Transverse colon (tissue), 4 donors: ENCODE results near the gene P4HA3. TPM values are rescaled to one million over a fixed set of nuclear protein-coding genes. Genes with fewer than 3 reads are reported as not detected.
A peak's percentile ranks its signal among the peaks of the same experiment; 100 is the strongest.

ENCODE experiments used
- DNase-seq: peaks from one replicate; pipeline ENCODE4 v3.0.0-alpha.2; 2019
- H3K27ac ChIP-seq, 4 donors: fragments of 200-600 bp; sonication (generic); 2 replicates each; pipeline ENCODE4 v1.5.1; 2016 to 2018; ENCODE audit warnings: inconsistent platforms in 4 of 4
- H3K27me3 ChIP-seq: fragments of 200-600 bp; sonication (generic); 2 replicates; pipeline ENCODE4 v1.5.1; 2017; ENCODE audit warnings: inconsistent platforms
- H3K36me3 ChIP-seq, 4 donors: fragments of 200-600 bp; sonication (generic); 2 replicates each; pipeline ENCODE4 v1.5.1; 2017 to 2019; ENCODE audit warnings: inconsistent platforms in 4 of 4
- H3K4me1 ChIP-seq, 4 donors: fragments of 200-600 bp; sonication (generic); 2 replicates each; pipeline ENCODE4 v1.5.1; 2017 to 2020; ENCODE audit warnings: inconsistent platforms in 4 of 4
- H3K4me3 ChIP-seq, 4 donors: fragments of 200-600 bp; sonication (generic); 1 replicate in 1 of 4; 2 replicates in 3 of 4; pipeline versions ENCODE4 v1.5.1 to v1.6.1; 2017 to 2019; ENCODE audit warnings: inconsistent platforms in 4 of 4
- H3K9me3 ChIP-seq, 2 donors: fragments of 200-600 bp; sonication (generic); 2 replicates each; pipeline ENCODE4 v1.5.1; 2017 to 2019; ENCODE audit warnings: inconsistent platforms in 2 of 2
- EP300 ChIP-seq: sonication (generic); formaldehyde crosslinking; IDR thresholded peaks from one replicate; pipeline ENCODE4 v1.6.1; 2017; ENCODE audit warnings: antibody characterized with exemption, low read depth
- POLR2A ChIP-seq: fragments of 450-650 bp; IDR thresholded peaks from one replicate; pipeline ENCODE4 v1.6.1; 2016; ENCODE audit warnings: antibody characterized with exemption, mild to moderate bottlenecking, moderate library complexity
- POLR2AphosphoS5 ChIP-seq, 3 donors: sonication (generic); formaldehyde crosslinking; IDR thresholded peaks; one replicate each; pipeline ENCODE4 v1.6.1; 2016; ENCODE audit warnings: antibody characterized with exemption in 3 of 3
- WGBS, 2 donors: methylation state at CpG; one replicate each; pipeline ENCODE4 v1.1.5; 2018; ENCODE audit warnings: low coverage in 1 of 2; 5-methylcytosine and 5-hydroxymethylcytosine counted together
- in situ Hi-C, 4 donors: fragments of 200-750 bp; cut with MboI; loops; one replicate each; pipeline versions ENCODE4 v1.15.0 to v1.15.1; 2017; ENCODE audit warnings: low sequenced_read_pairs in 3 of 4, low pct_ligation_motif_present in 1 of 4, low pct_unique_long_range_greater_than_20kb in 1 of 4
- intact Hi-C: fragments of 100-400 bp; cut with DNase I; formaldehyde crosslinking; loops from one replicate; pipeline ENCODE4 v1.15.1; 2023; ENCODE audit warnings: low total_unique reads
- total RNA-seq, 4 donors: library from RNA; depleted of rRNA; stranded (reverse); fragments of >200 nt; gene quantifications; one replicate each; pipeline ENCODE4 v1.1.0, GENCODE V29; 2016
- TF ChIP-seq, protein P1 (sequence below), 5 experiments: fragments of 200-600 bp in 3 of 5; fragments of 450-650 bp in 2 of 5; sonication (generic) in 3 of 5; IDR thresholded peaks; 1 replicate in 2 of 5; 2 replicates in 3 of 5; pipeline ENCODE4 v1.5.1; 2016 to 2017; ENCODE audit warnings: antibody characterized with exemption in 5 of 5, inconsistent platforms in 3 of 5, mild to moderate bottlenecking in 2 of 5, moderate library complexity in 1 of 5

Gene P4HA3
- total RNA-seq, 4 donors from 2014 or later = 0.27 to 0.64 (median 0.40) TPM; not detected in 1

DNA sequence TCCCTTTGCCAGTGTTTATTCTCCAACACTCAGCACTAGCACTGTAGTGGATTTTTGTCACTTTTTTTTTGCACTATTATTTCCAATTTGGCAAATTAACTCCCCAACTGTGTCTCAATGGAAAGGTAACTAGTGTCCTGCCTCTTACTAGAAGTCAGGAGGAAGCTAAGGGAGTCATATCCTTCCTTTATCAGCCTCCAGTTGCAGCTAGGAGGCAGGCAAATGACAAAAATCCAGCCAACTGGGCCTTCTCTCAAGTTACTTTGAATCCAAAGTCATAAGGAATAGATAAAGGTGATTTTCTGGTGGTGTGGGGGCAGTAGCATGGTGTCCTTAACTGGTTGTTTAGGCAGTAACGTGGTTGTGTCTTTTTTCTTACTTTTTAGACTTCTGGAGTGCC lies 15.6 kb upstream of the P4HA3 start:
- in situ Hi-C loops (no loop called here), intact Hi-C loops (no loop called here)
- H3K4me1 ChIP-seq = peaks cover 0 to 18% (median 7%) of the 10 kb centered on the region in 4 donors
- no peaks in the 10 kb centered on the region for H3K36me3 ChIP-seq
- no peaks in the 10 kb centered on the region for H3K27me3 ChIP-seq
- no peak for DNase-seq
- no peak overlapping the region for H3K27ac ChIP-seq
- H3K9me3 ChIP-seq = no peaks in the 10 kb centered on the region
- H3K4me3 ChIP-seq = no peak overlapping the region
- 82 to 100% methylated on average over 1 of the region's 1 CpG for WGBS, 2 donors
- TF ChIP-seq EP300 (no peak), POLR2A (no peak), POLR2AphosphoS5 (IDR thresholded peaks at IDR 0.05) (no peak)
- TF ChIP-seq, protein P1, sequence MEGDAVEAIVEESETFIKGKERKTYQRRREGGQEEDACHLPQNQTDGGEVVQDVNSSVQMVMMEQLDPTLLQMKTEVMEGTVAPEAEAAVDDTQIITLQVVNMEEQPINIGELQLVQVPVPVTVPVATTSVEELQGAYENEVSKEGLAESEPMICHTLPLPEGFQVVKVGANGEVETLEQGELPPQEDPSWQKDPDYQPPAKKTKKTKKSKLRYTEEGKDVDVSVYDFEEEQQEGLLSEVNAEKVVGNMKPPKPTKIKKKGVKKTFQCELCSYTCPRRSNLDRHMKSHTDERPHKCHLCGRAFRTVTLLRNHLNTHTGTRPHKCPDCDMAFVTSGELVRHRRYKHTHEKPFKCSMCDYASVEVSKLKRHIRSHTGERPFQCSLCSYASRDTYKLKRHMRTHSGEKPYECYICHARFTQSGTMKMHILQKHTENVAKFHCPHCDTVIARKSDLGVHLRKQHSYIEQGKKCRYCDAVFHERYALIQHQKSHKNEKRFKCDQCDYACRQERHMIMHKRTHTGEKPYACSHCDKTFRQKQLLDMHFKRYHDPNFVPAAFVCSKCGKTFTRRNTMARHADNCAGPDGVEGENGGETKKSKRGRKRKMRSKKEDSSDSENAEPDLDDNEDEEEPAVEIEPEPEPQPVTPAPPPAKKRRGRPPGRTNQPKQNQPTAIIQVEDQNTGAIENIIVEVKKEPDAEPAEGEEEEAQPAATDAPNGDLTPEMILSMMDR (IDR thresholded peaks at IDR 0.05) = no peak

DNA sequence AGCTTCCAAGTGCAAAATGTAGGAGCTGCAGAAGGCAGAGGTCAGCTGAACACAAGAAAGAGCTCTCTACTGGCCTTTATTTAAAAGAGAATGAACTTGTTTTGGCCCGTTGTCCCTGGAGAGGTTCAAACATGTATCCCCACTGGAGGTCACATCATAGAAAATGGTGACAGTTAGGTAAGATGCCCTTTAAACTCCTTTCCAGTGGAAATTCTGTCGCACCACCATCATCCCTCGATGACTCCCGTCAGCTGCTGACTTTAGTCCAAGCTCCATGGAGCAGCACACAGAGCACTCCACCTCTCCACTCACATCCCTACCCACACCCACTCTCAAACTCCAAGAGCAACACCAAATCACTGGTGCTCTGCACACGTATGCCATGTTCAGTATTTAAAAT lies 15.2 kb upstream of the P4HA3 start:
- TF ChIP-seq POLR2AphosphoS5 (IDR thresholded peaks at IDR 0.05) = no peak
- TF ChIP-seq POLR2A = no peak
- TF ChIP-seq EP300 = no peak
- TF ChIP-seq, protein P1 (IDR thresholded peaks at IDR 0.05) = no peak
- Histone ChIP-seq H3K4me1 (peaks cover 0 to 19% (median 7%) of the 10 kb centered on the region in 4 donors), H3K4me3 (no peak overlapping the region), H3K36me3 (no peaks in the 10 kb centered on the region), H3K27ac (no peak overlapping the region), H3K9me3 (no peaks in the 10 kb centered on the region), H3K27me3 (no peaks in the 10 kb centered on the region)
- in situ Hi-C loops = no loop called here
- WGBS, 2 donors = 83 to 87% methylated on average over 4 to 5 of the region's 5 CpGs
- intact Hi-C loops = no loop called here
- DNase-seq = no peak

DNA sequence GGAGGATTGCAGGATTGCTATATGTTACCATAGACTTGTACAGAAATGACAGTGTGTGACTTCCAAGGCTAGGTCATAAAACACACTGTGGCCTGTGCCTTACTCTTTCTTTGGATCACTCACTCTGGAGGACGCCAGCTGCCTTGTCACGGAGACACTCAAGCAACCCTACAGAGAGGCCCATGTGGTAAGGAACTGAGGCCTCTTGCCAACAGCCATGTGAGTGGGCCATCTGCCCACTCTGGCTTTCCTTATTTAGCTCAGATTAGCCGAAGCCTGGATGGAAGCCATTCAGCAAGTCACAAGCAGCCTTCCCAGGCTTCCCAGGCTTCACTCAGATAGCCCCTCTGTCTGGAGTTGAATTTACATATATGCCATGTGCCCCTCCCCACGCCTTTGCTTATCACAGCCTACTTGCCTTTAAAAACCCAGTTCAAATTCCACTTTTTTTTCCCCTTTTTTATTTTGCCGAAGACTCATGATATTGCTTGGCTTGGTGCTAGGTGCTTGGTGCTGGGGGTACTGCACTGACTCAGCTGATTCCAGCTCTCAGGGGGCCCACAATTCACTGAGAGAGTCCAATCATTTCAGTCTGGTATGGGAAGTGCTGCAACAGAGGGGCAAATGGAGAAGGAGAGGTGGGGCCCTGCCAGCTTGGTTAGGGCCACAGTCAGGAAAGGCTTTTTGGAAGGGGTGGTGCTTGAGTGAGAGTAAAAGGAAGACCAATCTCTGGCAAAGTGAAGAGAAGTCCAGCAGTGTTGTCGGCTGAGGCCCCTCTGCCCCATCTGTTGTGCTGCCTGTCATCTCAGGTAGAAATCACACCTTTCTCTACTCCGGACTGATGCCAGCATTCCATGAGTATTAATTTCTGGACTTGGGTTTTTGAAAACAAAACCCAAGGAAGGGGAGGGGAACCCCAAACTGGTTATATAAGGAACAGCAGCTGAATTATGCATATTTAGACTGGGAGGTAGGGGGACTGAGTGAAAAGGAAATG lies 14.5 kb upstream of the P4HA3 start:
- H3K4me3 ChIP-seq = no peak overlapping the region
- peaks cover 0 to 19% (median 7%) of the 10 kb centered on the region in 4 donors for H3K4me1 ChIP-seq
- in situ Hi-C loops (no loop called here), intact Hi-C loops (no loop called here)
- TF ChIP-seq POLR2AphosphoS5 (IDR thresholded peaks at IDR 0.05) (peak; percentile 12 to 37 (median 19)), EP300 (no peak)
- TF ChIP-seq, protein P1 (IDR thresholded peaks at IDR 0.05) = no peak
- no peaks in the 10 kb centered on the region for H3K9me3 ChIP-seq
- H3K36me3 ChIP-seq = no peaks in the 10 kb centered on the region
- WGBS, 2 donors = 62 to 72% methylated on average over 5 to 7 of the region's 7 CpGs
- no peaks in the 10 kb centered on the region for H3K27me3 ChIP-seq
- DNase-seq = peak; percentile 55
- H3K27ac ChIP-seq = no peak overlapping the region

DNA sequence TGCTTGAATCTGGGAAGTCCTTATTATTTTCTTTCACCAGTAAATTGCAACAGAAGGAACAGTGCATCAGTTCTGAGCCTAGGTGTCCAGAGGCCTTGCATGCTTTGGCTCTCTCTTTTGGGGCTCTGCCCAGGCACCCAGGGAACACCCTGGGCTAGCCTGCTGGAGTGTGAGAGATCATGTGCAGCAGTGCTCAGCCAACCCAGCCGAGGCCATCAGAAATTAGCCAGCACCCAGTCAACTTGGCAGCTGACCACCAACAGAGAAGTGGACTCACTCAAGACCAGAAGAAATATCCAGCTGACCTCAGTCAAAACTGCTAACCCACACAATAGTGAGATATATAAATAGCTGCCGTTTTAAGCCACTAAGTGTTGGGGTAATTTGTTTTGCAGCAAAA lies 11.2 kb upstream of the P4HA3 start:
- TF ChIP-seq, protein P1 (IDR thresholded peaks at IDR 0.05) = no peak
- TF ChIP-seq POLR2AphosphoS5 (IDR thresholded peaks at IDR 0.05) (no peak), POLR2A (no peak), EP300 (no peak)
- 60 to 67% methylated on average over 1 to 2 of the region's 2 CpGs for WGBS, 2 donors
- Histone ChIP-seq H3K4me3 (no peak overlapping the region), H3K9me3 (peaks cover under 1 to 1% of the 10 kb centered on the region in 2 donors), H3K27ac (peak overlapping the region in 1 of 4 donors; percentile 5), H3K36me3 (no peaks in the 10 kb centered on the region), H3K27me3 (no peaks in the 10 kb centered on the region), H3K4me1 (peaks cover 4 to 19% (median 5%) of the 10 kb centered on the region in 4 donors)
- DNase-seq = no peak
- in situ Hi-C loops (no loop called here), intact Hi-C loops (loop anchor here (2.0 kb wide), 1 partner anchor 66 kb away; no protein-coding TSS in a partner anchor)
